ENCODE data around the gene SFT2D1.

Gene SFT2D1

DNA sequence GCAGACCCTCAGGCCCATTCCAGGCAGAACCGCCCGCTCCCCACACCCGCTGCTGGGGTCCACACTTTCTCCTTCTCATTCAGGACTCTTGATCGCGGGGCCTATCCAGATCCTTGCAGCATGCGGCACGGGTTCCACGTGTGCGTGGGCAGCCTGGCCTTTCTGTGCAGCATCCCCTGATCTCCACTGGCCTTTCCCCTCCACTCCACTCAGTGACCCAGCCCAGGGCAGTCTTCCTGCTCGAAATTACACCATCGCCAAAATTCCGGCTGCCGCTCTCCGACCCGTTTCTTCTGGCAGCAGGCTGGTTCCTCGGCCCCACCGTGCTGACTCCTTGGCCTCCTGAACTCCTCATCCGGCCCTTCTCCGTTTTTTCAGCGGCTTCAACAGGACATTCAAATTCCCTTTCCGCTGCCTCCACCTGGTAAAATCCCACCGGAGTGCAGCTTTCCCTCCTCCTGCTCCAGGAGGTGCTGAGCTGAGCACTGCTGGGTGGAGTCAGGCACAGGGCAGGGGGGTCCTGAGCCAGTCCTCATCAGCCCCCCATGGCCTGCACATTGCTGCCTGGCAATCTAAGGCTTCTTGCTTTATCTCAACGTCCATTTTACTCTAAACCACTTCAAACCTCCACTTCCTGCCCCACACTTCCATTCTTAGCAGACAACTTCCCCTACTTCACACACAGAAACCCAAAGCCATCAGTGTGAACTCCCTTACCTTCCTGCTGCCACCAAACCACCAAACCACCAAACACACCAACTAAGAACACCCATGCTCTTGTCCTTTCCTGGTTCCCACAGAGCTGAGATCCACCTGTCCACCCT is 9.0 kb downstream of the SFT2D1 start:
- no peak for DNase-seq

DNA sequence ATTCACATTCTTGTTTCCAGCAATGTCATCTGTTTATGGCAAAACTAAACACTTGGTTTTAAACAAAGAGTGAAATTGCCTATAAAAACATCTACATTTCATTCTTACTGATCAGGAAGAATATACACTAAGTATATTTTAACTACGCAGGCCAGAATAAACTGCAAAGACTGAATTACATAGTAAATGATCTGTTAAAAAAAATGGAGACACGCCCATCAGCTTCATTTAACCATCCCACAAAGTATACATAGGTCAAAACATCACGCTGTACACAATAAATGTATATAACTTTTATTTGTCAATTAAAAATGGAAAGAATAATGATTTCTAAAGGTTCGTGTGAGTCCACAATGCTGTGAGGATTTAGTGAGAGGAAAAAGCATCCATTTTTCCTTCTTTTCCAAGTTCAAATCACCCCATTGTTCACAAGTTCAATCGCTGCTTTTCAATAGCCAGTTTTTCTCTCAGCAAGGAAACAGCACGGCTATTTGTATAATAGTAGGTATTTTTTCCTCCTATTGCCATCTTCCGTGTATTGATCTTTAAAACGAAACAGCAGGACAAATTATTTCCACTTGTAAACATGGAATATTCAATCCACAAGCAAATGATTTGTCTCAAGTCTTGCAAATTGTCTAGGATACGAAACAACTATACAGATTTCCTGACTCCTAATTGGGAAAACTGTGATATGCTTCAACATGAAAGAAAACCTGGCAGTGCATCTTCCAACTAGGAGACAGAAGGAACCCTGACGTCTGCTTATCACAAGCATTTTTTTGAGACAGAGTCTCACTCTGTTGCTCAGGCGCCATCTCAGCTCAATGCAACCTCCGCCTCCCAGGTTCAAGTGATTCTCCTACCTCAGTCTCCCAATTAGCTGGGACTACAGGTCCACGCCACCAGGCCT is 10.6 kb downstream of the SFT2D1 start:
- DNase-seq: no peak

DNA sequence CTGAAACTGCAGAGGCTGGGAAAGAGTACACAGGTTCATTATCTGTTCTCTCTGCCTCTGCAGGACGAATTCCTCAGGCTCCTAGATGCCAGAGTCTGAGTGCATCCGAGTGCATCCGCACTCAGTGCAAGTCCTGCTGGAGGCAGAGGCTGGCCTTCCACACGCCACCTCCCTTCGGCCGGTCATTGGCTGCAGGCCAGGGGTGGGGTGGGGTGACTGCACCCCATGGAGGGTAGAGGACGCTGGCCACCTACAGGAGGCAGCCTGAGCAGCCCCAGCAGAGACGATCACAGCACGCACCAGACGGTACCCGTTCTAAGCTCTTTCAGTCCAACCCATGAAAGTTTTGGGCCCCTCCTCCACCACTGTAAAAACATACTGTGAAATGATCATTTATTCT is 11.7 kb downstream of the SFT2D1 start:
- DNase-seq: no peak

DNA sequence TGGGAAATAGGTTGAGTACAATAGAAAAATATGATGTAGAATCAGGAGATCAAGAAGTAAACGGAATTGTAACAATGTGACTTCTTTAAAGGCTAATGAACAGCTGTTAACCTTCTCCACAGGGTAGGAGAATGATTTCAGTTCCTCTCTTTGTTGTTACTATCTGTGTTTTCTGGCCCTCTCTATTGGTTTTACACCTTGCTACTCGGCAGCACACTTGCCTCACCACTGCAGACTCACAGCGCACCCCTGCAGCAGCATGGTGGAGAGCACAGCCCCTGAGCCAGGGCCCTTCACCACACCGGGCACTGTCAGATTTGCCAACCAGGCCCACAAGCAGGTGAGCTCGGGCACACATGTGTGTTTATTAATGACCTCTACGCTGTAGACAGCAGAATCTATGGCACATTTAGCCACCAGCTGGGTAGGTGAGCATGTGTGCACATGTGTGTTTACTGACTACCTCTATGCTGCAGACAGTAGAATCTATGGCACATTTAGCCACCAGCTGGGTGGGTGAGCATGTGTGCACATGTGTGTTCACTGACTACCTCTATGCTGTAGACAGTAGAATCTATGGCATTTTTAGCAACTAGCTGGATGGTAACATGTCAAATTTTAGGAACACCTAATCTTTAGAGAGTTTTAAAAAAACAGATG is 16.8 kb downstream of the SFT2D1 start:
- DNase-seq: no peak

DNA sequence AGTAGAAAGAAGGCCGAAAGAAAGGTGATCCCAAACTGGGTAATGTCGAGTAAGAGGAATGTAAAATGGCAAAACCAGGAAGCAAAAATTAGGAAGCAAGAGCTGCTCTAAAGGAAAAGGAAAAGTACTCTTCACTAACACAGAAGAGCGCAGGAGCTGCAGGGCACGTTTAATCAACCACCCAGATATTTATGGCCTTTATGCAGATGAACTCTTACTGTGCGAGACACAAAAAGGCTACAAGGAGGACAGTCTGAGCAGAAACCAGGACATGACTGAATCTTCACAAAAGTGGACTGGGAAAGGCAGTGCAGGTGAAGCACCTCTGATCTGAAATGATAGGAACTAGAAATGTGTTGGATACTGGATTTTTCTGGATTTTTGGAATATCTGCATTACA is 18.9 kb downstream of the SFT2D1 start:
- DNase-seq: no peak

DNA sequence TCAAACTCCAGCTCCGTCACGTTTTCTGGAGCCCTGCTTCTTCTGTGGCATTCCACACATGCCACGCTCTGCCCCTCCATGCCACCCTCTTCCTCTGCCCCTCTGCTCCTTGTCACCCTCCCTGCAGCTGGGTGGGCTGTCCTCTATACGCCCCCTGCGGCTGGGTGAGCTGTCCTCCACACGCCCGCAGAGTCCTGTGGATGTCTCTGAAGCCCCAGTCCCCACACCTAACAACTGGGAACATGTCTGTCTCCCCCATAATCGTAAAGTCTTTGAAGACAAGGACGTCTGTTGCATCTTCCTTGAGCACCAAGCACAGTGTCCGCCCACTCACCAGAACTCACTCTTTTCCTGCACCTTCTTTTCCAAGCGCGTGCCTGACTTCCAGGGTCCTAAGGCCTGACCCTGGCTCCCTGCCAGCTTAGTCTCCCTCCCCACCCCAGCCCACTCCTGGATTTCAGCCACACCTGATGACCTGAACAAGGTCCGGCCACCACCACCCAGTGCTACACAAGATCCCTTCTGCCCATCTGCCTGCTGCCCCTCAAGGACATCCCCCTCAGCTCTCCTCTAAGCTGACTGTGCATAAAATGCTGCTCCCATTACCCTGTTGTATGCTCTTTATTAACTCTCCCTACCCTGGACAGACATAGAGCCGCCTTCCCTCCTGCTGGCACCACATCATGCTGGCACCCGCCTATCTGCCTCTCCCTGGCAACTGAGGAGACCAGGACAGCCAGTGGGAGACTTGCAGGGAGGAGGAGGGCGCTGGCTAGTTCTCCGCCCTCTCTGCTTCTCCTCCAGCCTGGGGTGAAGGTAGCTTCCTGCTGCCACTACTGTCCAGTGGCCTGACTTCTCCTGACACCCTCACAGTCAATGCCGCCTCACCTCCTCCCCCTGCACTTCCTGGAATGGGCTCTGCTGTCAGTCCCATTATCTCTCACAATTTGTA is 23.4 kb downstream of the SFT2D1 start:
- DNase-seq: no peak

DNA sequence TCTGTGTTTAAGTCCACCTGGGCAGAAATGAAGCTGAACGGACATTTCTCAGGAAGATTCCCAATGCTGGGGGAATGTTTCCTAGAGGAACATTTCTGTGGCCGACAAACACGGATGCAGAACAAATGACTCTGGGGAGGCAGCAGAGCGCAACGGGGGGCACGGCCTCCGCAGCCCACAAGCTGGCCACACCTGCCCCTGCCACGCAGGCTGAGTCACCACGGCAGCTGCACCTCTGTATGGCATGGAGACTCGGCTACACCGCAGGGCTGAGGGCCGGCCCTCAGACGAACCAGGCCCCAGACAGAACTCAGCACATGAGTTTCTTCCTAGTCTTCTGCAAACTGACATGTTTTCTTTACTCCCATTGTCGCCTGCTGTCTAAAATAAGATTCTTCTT is 24.1 kb downstream of the SFT2D1 start:
- DNase-seq: no peak

DNA sequence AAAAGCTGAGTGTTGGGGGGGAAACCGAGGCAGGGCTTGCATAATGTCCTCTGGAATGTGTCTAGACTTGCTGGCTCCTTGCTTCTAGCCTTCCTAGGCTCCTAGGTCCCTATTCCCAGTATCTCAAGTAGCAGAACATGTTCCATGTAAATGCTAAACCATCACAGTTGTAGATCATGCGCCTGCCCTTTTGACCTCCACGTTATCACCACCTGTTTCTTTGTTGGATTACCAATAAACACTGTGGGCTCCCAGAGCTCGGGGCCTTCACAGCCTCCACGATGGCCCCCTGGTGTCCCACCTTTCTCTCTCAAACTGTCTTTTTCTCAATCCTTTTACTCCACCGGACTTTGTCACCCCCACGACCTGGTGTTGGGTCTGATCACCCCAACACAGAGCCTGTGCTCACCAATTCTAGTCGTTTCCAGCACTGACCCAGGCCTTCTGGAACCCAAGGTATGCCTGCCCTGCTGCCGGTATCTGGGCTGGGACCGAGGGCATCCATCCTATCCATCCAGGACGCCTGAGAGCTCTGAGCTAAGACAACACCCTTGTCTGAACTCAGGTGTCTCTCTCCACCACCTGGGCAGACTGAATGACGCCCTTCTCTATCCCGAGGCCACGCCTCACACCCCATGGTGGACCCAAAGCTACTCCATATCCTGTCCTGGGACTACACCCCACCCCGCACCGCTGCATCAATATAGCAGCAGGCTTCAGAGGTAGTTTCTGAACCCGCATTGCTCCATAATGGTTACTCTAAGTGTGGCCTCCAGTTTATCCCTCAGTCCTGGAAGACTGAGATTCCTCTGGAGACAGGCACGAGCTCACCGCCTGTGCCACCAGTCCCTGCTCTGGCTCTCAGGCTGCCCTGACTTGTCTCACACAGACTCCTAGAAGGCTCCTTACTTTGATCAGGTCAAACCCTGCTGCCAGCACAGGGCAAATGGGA is 24.8 kb downstream of the SFT2D1 start:
- DNase-seq: no peak

DNA sequence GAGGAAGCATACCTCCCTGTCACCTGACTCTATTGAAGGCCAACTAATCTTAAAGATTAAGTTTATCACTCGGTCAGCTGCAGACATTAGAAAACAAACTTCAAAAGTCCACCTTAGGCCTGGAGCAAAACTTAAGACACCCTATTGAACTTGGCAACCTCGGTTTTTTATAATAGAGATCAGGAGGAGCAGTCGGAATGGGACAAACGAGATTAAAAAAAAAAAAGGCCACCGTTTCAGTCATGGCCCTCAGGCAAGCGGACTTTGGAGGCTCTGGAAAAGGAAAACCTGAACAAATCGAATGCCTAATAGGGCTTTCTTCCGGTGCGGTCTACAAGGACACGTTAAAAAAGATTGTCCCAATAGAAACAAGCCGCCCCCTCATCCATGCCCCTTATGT is 26.9 kb downstream of the SFT2D1 start:
- no peak for DNase-seq

DNA sequence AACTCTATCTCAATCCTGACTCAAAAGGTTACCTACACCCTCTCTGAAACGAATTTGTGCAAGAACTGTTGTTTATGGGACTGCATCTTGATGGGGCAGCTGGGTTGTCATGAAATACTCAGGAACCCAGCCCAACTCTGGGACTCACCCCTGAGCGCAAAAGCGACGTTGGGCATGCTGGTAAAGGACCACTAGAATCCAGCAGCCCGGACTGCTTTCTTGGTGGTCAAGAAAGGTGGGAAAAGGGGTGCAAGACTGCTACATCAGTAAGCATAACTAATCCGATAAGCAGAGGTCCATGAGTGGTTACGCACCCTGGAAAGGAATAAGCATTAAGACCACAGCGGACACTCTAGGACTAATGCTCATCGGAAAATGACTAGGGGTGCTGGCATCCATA is 27.9 kb downstream of the SFT2D1 start:
- no peak for DNase-seq

DNA sequence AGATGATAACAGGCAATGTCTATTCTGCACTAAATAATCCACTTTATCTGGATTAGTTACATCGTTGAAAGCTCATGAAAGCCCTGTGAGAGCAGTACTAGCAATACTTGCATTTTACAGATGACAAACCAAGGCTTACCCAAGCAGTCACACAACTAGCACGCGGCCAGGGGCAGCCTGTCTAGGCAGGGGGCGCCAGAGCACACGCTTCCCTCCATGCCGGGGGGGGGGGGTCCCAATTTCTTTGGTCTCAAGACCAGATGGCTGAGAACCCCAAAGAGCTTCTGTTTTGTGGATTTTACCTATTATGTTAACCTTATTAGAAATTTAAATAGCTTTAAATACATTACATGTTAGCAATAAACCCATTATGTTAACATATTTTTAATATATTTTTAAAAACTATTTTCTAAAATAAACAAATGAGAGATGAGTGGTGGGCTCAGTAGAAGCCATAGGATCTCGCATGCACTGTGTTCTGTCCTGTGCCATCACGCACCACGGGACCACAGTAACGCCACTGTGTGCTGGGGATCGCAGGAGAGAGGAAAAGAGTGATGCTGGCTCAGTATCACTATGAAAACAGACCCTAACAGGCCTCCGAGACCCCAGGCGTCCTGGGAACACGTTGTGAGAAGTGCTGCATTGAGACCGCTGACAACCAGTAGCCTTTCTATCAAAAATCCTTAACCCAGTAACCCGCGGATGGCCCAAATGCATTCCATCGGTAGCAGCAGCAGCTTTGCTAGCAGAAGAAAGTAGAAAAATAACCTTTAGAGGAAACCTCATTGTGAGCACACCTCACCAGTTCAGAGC is 28.9 kb downstream of the SFT2D1 start:
- DNase-seq: no peak

DNA sequence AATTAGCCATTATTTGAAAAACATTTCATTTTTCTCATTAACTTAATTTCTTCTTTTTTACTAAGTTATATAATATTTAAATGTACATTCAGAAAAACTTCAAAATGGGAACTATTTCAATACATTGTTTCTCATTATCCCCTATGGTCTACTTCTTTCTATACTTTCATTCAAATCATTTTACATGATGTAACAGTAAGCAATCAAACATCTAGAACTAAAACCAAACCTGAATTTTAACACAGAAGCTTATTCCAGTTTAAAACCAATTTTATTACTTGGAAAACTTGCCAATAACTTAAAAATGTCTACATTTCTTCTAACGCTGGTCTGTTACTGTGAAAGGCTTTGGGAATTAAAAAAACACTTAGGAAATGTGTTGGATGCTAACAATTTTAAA is 29.5 kb downstream of the SFT2D1 start:
- DNase-seq: no peak

DNA sequence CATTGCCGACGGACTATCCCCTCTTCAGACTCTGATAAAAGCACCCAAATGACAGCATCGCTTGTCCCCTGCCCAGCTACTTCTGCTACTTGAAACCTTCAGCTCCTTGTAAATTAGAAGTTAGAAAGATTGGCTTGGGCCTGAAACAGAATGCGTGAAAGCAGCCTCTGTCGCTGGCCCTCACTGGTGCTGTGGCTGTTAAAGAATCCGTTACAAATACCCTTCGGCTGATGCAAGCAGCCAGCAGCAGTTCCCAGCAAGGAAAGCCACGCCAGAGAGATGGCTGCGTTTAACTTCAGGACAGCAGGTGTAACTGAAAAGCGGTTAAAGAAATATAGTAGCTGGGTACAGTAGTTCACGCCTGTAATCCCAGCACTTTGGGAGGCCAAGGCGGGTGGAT is 31.7 kb downstream of the SFT2D1 start:
- no peak for DNase-seq

DNA sequence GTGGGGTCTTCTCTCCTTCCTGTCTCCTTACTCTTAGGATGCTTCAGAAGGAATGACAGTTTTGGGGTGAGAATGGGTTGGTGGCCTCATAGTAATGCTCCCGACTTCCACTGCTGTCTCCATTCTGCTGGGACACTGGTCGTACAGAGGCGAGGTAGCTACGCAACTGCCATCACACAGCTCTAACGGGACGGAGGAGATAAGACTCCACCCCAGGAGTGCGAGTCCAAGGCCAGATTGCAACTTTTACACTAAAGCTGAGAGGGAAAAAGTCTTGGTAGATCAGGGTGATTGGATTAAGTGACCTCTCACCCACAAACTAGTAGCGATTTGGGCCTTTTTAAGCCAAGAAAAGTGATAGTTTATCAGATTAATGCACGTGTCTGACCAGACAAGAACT is 32.4 kb downstream of the SFT2D1 start:
- no peak for DNase-seq

DNA sequence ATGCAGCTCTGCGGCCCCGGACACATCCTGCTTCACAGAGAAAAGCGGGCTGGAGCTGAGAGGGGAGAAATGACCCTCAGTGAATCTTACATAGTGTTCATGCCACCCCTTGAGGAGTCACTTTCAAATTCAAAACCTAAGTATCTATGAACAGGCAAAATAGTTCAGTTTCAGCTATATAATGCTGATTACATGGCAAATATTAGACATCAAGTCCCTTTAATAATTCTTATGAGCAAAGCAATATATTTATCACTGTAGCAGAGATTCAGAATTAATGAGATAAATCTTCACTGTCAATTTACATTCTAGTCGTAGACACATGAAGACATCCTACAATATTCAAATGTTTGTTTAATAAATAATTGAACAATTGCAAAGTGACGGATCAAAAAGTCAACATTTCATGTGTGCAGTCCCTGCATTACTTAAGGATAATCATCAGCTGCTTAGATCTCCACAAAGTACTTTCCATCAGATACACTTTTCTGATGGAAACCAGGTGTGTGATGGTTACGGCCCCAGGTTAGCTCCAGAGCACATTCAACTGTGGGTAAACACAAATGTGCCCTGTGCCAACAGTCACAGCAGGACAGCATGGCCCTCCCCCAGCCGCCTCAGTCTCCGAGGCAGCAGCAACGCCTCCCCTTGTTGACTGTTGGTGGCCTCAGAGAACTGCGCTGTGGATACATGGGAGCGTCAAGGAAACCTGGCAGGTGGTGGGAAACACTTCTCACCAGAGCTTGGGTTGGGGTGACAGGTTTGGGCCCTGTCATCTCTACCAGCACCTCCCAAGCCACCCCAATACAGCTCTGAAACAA is 33.4 kb downstream of the SFT2D1 start:
- DNase-seq: peak; percentile 85

DNA sequence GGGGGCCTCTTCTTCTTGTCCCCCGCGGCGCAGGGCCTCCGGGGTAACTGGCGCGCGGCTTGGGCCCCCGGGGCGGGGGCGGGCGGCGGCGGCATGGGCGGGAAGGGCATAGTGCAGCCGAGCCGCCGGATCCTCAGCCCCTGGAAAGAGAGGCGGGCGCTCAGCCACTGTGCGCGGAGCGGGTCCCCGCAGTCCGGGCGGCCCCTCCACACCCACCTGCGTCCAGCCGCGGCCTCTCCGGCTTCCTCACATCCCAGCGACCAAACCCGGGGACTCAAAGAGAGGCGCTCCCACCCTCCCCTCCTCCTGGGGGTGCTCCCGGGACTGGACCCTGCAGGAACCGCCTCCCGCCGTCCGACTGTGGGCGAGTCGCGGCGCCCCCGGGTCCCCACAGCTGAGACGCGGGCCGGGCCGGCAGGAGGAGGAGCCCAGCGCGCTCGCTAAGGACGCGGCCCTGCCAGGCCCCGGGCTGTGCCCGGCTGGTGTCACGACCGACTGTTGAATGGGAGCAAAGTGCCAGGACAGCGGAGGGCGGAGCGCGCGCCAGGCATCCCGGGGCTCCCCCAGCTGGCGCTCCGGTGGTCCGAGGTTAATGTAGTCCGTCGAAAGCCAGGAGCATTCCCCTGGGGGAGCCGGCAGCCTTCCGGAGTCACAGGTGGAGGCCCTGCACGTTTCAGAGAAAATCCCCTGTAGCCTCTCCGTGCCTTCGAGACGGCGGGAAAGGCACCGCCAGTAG is 34.1 kb downstream of the SFT2D1 start, which contains the start of gene PRR18:
Gene PRR18, minus strand, starts transcription at position 360 of the 736 bp plus-strand sequence. Its CDS starts 250 bp downstream, at position 110.
- no peak for DNase-seq

DNA sequence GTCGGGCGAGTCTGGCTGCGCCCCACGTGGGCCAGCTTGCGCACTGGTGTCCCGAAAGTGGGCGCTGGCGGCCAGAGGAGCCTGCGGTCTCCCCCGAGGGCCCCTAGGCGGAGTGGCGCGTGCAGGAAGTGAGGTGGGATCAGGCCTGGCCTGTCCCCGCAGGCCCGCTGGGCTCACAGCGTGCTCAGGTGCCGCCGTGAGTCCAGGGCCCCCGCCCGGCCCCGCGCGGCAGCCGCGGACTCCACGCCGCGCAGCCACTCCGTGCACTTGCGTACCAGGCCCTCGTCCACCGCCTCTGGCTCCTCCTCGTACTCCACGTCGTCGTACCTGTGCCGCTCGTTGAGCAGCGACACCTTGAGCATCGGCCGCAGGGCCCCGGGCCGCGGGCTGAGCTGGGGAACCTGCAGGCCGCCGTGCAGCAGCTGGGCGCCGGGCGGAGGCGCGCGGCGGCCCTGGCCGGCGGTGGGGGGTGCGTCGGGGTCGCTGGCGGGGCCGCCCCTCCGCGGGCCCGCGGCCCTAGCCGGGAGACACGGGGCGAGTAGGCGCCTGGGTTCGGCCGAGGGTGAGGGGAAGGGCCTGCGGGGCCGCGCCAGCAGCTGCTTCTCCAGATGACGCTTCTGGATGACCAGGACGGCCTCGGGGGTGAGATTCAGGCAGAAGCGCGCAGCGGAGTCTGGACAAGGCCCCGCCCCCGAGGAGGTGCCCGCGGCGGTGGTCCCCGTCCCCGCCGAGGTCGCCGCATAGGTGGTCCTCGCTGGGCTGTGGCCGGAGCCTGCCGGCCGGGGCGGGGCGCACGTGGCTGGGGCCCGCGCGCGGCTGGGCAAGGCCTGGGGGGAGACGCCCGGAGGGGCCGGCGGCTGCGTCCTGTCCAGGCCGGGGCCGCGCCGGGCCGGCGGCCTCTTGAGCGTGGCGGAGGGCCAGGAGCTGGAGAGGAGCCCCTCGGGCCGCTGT is 35.0 kb downstream of the SFT2D1 start:
- DNase-seq: no peak

All from NCI-H1417 treated with DMSO at 0.1 percent for 48 hours (cell line).